GM19397 (cell line): ENCODE results near the gene ENTPD5.
"Not testable (repeated sequence)": the region's sequence is repeated elsewhere in the genome, so short reads cannot be mapped to it uniquely, and the experiment has no call there.

Source experiments
- ATAC-seq: cut with Tn5 transposase; IDR thresholded peaks from one replicate; pipeline ENCODE4 v1.9.1; 2021; ENCODE audit warnings: mild to moderate bottlenecking, moderate library complexity; ENCODE audit not compliant: unreplicated experiment

ENTPD5 gene

GRCh38 chr14:73945159-73945670 lies 73.9 kb downstream of the ENTPD5 start:
- ATAC-seq = no peak

GRCh38 chr14:73944432-73945158 lies 74.5 kb downstream of the ENTPD5 start:
- ATAC-seq = no peak

GRCh38 chr14:73943083-73943482 lies 76.0 kb downstream of the ENTPD5 start:
- no peak for ATAC-seq

GRCh38 chr14:73942180-73942579 lies 76.9 kb downstream of the ENTPD5 start:
- no peak for ATAC-seq

GRCh38 chr14:73937012-73937411 lies 82.1 kb downstream of the ENTPD5 start:
- no peak for ATAC-seq

GRCh38 chr14:73936548-73936947 lies 82.5 kb downstream of the ENTPD5 start:
- no peak for ATAC-seq

GRCh38 chr14:73935666-73936065 lies 83.4 kb downstream of the ENTPD5 start:
- ATAC-seq = no peak

GRCh38 chr14:73924337-73924736 lies 94.8 kb downstream of the ENTPD5 start:
- no peak for ATAC-seq

GRCh38 chr14:73919457-73919856 lies 99.6 kb downstream of the ENTPD5 start:
- not testable (repeated sequence) for ATAC-seq

GRCh38 chr14:73916324-73916723 lies 102.8 kb downstream of the ENTPD5 start:
- no peak for ATAC-seq

GRCh38 chr14:73913256-73913655 lies 105.8 kb downstream of the ENTPD5 start:
- ATAC-seq = no peak

- no peak for ATAC-seq
These were observed 109.4 kb downstream of the ENTPD5 start for GRCh38 chr14:73909681-73910080.
